ENCODE results near the gene SORBS1. TPM values are rescaled to one million over a fixed set of nuclear protein-coding genes. Genes with fewer than 3 reads are reported as not detected.

Gene SORBS1
- total RNA-seq, 1 donor from 2014 or later = 0.77 TPM

Other genes with a start within 250 kb of the SORBS1 start
- 126 TPM in 2 replicates for gene ALDH18A1, start 95.3 kb upstream of the SORBS1 start, total RNA-seq
- gene TCTN3, start 132.6 kb upstream of the SORBS1 start, total RNA-seq = 42.7 and 44.6 TPM in 2 replicates
- gene ENTPD1, start 194.8 kb upstream of the SORBS1 start, total RNA-seq = 13.0 and 17.0 TPM in 2 replicates